Loucy (cell line): ENCODE results near the gene IRAG1.
A peak's percentile ranks its signal among the peaks of the same experiment; 100 is the strongest.

Experiments used
- H2AFZ ChIP-seq: fragments of 200-600 bp; sonication (generic); 2 replicates; pipeline ENCODE4 v1.6.0; 2016; ENCODE audit warnings: antibody characterized with exemption, mild to moderate bottlenecking, low read length, moderate library complexity
- H3F3A ChIP-seq: fragments of 200-600 bp; 2 replicates; pipeline ENCODE4 v1.6.0; 2016; ENCODE audit warnings: antibody characterized with exemption, low read depth, mild to moderate bottlenecking
- H3K27me3 ChIP-seq: fragments of 200-600 bp; sonication (generic); 2 replicates; pipeline ENCODE4 v1.6.1; 2014; ENCODE audit warnings: low read length, mild to moderate bottlenecking; ENCODE audit not compliant: insufficient read depth, poor library complexity, severe bottlenecking
- H3K36me3 ChIP-seq: fragments of 200-600 bp; sonication (generic); 2 replicates; pipeline ENCODE4 v1.6.1; 2016; ENCODE audit warnings: low read length; ENCODE audit not compliant: insufficient read depth
- H3K4me1 ChIP-seq: fragments of 200-600 bp; sonication (generic); 2 replicates; pipeline ENCODE4 v1.5.1; 2014; ENCODE audit warnings: low read length, mild to moderate bottlenecking; ENCODE audit not compliant: insufficient read depth, poor library complexity, severe bottlenecking
- H3K4me2 ChIP-seq: fragments of 200-600 bp; sonication (generic); 2 replicates; pipeline ENCODE4 v1.6.0; 2014; ENCODE audit warnings: antibody characterized with exemption, low read length, low read depth, mild to moderate bottlenecking; ENCODE audit not compliant: poor library complexity, severe bottlenecking
- H3K4me3 ChIP-seq: fragments of 200-600 bp; sonication (generic); 2 replicates; pipeline ENCODE4 v1.5.1; 2014; ENCODE audit warnings: low read length, mild to moderate bottlenecking, mixed read lengths; ENCODE audit not compliant: poor library complexity, severe bottlenecking
- H3K79me2 ChIP-seq: fragments of 200-600 bp; sonication (generic); 2 replicates; pipeline ENCODE4 v1.6.1; 2014; ENCODE audit warnings: low read length; ENCODE audit not compliant: insufficient read depth
- H3K9ac ChIP-seq: fragments of 200-600 bp; sonication (generic); 2 replicates; pipeline ENCODE4 v1.6.0; 2014; ENCODE audit warnings: mild to moderate bottlenecking, low read depth, low read length, moderate library complexity; ENCODE audit not compliant: poor library complexity, severe bottlenecking
- H3K9me2 ChIP-seq: fragments of 200-600 bp; sonication (generic); replicated peaks from 2 replicates; pipeline ENCODE4 v1.6.1; 2016; ENCODE audit warnings: low read depth, low read length, mixed read lengths
- H3K9me3 ChIP-seq: fragments of 200-600 bp; sonication (generic); 2 replicates; pipeline ENCODE4 v1.6.1; 2014; ENCODE audit warnings: mild to moderate bottlenecking, antibody characterized with exemption, low read length, low read depth; ENCODE audit not compliant: insufficient read depth
- H4K20me1 ChIP-seq: fragments of 200-600 bp; sonication (generic); 2 replicates; pipeline ENCODE4 v1.6.0; 2014; ENCODE audit warnings: antibody characterized with exemption, low read length, mild to moderate bottlenecking; ENCODE audit not compliant: insufficient read depth, poor library complexity, severe bottlenecking
- CTCF ChIP-seq: fragments of 200-600 bp; sonication (generic); conservative IDR thresholded peaks from 2 replicates; pipeline ENCODE4 v1.5.1; 2014; ENCODE audit warnings: mild to moderate bottlenecking, antibody characterized with exemption, low read length
- EZH2phosphoT487 ChIP-seq: fragments of 200-600 bp; IDR thresholded peaks from 2 replicates; pipeline ENCODE4 v1.6.1; 2018; ENCODE audit warnings: antibody characterized with exemption, mild to moderate bottlenecking, moderate library complexity, borderline replicate concordance

IRAG1 gene

DNA sequence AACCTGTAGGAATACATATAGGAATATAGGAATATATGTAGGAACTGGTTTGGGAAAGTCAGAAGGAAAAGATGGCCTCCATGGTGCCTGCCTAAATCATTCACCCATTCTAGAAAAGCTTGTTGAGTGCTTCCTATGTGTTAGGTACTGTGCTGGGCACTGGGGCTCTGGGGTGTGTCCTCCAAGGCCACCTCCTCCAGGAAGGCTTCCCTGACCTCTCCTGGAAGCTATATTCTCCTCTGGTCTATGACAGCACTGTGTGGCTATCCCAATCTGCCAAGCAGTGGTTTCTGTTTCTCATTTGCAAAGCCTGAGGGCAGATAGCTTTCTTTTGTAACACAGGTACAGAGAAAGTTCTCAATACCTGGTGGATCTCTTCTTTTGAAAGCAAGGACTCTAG, 30.2 kb downstream of the IRAG1 start:
- TF ChIP-seq CTCF (no peak), EZH2phosphoT487 (no peak)
- no peak overlapping the region for H3K4me3 ChIP-seq
- H3K36me3 ChIP-seq, result no peaks in the 10 kb centered on the region
- H2AFZ ChIP-seq, result no peak overlapping the region
- H3K9me2 ChIP-seq, result no peaks in the 10 kb centered on the region
- H3K4me1 ChIP-seq, result peaks cover 19% of the 10 kb centered on the region
- H3K79me2 ChIP-seq, result no peaks in the 10 kb centered on the region
- no peaks in the 10 kb centered on the region for H3F3A ChIP-seq
- no peaks in the 10 kb centered on the region for H4K20me1 ChIP-seq
- no peaks in the 10 kb centered on the region for H3K27me3 ChIP-seq
- no peak overlapping the region for H3K4me2 ChIP-seq
- no peak overlapping the region for H3K9ac ChIP-seq
- no peaks in the 10 kb centered on the region for H3K9me3 ChIP-seq

GRCh38 chr11:10660323-10660722, 33.2 kb downstream of the IRAG1 start:
- no peak overlapping the region for H3K4me2 ChIP-seq
- peaks cover 28% of the 10 kb centered on the region for H3K4me1 ChIP-seq

GRCh38 chr11:10659339-10660216, 34.0 kb downstream of the IRAG1 start:
- H3F3A ChIP-seq, result no peaks in the 10 kb centered on the region
- peak overlapping the region; percentile 31 for H3K9ac ChIP-seq
- peak overlapping the region; percentile 42; the same call in 1 of the 2 replicates for H2AFZ ChIP-seq
- no peaks in the 10 kb centered on the region for H3K27me3 ChIP-seq
- no peaks in the 10 kb centered on the region for H3K36me3 ChIP-seq
- no peak overlapping the region for H3K4me3 ChIP-seq
- H3K9me3 ChIP-seq, result no peaks in the 10 kb centered on the region
- no peak for TF ChIP-seq CTCF
- no peak for TF ChIP-seq EZH2phosphoT487
- H3K4me2 ChIP-seq, result no peak overlapping the region
- no peaks in the 10 kb centered on the region for H4K20me1 ChIP-seq
- H3K9me2 ChIP-seq, result no peaks in the 10 kb centered on the region
- no peaks in the 10 kb centered on the region for H3K79me2 ChIP-seq
- H3K4me1 ChIP-seq, result peaks cover 35% of the 10 kb centered on the region

More at GRCh38 chr11:10660323-10660722, 33.2 kb downstream of the IRAG1 start:
- H3K4me3 ChIP-seq, result no peak overlapping the region
- H3F3A ChIP-seq, result no peaks in the 10 kb centered on the region
- no peak overlapping the region for H2AFZ ChIP-seq
- no peak overlapping the region for H3K9ac ChIP-seq
- H3K36me3 ChIP-seq, result no peaks in the 10 kb centered on the region
- H3K79me2 ChIP-seq, result no peaks in the 10 kb centered on the region
- no peaks in the 10 kb centered on the region for H3K9me3 ChIP-seq
- no peaks in the 10 kb centered on the region for H4K20me1 ChIP-seq
- H3K27me3 ChIP-seq, result no peaks in the 10 kb centered on the region
- TF ChIP-seq EZH2phosphoT487, result no peak
- no peak for TF ChIP-seq CTCF
- H3K9me2 ChIP-seq, result no peaks in the 10 kb centered on the region
